Measurements from ENCODE around the gene SLC25A11.
"Not testable (repeated sequence)": the region's sequence is repeated elsewhere in the genome, so short reads cannot be mapped to it uniquely, and the experiment has no call there.

Gene SLC25A11

DNA sequence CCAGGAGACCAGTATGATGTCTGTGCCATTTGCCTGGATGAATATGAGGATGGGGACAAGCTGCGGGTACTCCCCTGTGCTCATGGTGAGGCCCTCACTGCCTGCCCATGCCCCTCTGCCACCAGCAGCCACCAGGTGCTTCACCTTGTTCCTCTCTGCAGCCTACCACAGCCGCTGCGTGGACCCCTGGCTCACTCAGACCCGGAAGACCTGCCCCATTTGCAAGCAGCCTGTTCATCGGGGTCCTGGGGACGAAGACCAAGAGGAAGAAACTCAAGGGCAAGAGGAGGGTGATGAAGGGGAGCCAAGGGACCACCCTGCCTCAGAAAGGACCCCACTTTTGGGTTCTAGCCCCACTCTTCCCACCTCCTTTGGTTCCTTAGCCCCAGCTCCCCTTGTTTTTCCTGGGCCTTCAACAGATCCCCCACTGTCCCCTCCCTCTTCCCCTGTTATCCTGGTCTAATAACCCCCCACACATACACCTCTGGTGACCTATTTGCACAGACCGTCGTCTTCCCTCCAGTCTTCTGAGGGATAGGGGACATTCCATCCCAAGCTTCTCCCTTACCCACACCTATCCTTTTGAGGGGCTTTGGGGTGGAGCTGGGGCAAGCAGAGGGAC is 4.8 kb upstream of the SLC25A11 start:
- peak; percentile 43 for DNase-seq

DNA sequence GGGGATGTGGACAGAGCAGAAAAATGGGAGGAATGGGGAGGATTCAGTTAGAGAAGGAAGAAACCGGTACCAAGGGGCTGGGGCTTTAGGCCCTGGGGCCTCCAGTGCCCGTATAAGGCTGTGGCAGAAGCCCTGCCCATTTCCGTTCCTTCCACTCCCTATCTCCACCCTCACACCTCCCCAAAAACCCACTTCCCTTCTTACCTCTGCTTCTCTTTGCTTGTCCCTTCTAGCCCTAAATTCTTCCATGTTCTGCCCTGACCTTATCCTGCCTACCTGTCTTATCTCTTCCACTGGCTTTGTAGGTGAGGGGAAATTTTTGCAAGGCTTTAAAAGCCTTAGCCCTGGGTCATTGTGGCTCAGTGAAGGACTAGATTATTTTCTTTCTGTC is 4.3 kb upstream of the SLC25A11 start:
- peak; percentile 85 for DNase-seq

GRCh38 chr17:4942760-4943508 is 3.1 kb upstream of the SLC25A11 start:
- no peak for DNase-seq

DNA sequence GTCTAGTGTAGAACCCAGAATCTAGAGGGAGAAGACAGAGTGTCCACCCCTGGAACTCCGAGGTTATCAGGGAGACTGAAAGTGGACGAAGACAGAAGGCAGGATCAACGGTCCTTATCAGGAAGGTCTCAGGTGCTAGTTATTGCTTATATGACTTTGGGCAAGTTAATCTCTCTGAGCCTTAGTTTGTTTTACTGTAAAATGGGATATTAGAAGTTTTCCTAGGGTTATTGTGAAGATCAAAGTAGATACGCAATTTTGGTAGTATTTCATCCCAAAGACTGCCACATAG is 1.4 kb upstream of the SLC25A11 start:
- no peak for DNase-seq

- DNase-seq, result peak; percentile 62
These were observed 891 bp upstream of the SLC25A11 start for GRCh38 chr17:4940555-4941318.

DNA sequence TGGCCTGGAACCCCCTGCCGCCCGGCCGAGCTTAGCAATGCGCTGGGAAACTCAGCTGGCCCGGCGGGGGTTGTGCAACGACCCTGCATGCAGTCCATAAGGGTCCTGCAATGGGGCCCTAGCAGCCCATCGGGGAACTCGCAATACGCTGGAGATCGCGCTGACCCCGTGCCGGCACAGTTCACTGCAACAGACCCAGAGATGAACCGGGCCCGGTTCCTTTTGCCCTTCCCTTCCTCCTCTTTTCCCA is 375 bp downstream of the SLC25A11 start:
- no peak for DNase-seq

DNA sequence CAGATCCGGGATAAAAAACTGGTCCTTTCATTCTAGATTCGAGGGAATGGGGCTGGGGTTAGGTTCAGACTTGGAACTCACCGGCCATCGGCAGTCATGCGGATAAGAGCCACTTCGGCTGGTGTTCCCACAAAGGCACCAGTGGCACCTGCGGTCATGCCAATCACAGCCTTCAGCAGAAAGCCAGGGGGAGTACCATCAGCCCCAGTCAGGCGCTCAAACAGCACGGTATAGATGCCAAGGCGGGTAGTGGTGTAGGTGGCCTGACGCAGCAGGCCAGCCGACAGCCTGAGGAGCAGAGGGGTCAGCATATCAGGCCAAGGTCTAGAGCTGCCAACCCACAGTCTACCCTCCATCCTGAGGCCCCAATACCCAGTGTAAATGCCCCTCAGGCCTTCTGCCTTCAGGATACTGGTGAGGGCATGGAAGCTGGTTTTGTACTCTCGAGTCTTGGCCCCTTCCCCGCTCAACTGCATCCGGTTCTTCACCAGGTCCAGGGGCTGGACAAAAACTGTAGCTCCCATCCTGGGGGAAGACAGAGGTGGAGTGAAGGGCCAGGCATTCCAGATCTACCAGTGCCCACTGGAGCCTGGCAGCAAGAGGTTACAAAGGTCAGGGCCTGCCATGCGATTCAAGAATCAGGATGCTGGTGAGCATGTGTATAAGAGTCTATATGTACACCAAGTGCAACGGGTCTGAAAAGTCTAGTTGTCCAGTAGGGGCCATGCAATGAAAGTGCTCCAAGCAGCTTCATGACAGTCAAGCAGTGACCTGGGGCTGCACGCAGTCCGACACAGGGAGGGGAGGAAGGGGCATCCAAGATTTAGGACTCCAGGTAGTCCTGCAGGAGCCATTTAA is 929 bp downstream of the SLC25A11 start:
- DNase-seq, result no peak

DNA sequence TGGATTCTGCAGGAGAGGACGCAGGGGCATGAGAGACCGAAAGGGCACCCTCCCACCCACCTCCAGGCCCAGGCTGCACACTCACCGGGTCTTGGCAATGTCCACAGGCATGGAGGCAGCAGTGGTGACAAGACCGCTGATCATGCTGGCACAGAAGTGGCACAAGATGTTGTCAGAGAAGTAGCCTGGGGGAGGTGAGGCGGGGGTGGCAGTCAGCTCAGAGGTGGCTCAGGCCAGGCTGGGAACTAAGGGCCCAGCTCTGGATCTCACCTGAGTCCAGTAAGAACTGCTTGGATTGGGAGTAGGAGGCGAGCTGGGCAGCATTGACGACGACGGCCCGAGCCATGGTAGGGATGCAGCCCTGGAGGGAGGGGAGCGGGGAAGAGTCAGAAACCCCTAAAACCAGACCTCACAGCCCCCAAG is 1.8 kb downstream of the SLC25A11 start:
- DNase-seq, result no peak

DNA sequence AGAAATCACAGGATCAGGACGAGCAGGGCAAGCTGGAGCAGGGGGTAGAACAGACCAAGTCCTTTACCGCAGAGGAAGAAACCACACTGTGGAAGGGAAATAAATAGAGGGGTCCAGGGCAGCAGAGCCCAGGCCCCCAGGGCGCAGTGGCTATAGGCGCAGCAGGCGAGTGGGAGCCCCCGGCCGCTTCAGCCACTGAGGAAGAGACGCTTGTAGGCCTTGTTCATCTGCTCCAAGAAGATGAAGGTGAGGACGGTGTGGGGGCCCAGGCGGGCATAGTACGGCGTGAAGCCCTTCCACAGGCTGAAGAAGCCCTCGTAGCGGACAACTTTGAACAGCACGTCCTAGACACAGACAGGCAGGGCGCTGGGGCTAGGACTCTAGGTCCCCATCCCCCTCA is 2.3 kb downstream of the SLC25A11 start:
- DNase-seq, result no peak

GRCh38 chr17:4936436-4936835 is 3.4 kb downstream of the SLC25A11 start:
- no peak for DNase-seq

- DNase-seq, result no peak
These were observed 4.2 kb downstream of the SLC25A11 start for GRCh38 chr17:4935650-4936049.

GRCh38 chr17:4934173-4934979 is 5.5 kb downstream of the SLC25A11 start:
- DNase-seq, result peak; percentile 25

DNA sequence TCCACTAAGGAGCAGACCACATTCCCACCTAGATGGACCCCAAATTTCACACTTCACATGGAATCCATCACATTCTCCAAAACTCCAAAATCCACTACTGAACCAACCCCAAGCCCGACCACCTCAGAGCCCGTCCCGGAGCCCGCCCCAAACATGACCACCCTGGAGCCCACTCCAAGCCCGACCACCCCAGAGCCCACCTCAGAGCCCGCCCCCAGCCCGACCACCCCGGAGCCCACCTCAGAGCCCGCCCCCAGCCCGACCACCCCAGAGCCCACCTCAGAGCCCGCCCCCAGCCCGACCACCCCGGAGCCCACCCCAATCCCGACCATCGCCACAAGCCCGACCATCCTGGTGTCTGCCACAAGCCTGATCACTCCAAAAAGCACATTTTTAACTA is 6.2 kb downstream of the SLC25A11 start:
- no peak for DNase-seq

DNA sequence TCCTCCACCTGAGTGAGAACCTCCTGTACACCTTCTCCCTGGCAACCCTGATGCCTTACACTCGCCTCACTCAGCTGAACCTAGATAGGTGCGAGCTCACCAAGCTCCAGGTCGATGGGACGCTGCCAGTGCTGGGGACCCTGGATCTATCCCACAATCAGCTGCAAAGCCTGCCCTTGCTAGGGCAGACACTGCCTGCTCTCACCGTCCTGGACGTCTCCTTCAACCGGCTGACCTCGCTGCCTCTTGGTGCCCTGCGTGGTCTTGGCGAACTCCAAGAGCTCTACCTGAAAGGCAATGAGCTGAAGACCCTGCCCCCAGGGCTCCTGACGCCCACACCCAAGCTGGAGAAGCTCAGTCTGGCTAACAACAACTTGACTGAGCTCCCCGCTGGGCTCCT is 7.1 kb downstream of the SLC25A11 start:
- no peak for DNase-seq

DNA sequence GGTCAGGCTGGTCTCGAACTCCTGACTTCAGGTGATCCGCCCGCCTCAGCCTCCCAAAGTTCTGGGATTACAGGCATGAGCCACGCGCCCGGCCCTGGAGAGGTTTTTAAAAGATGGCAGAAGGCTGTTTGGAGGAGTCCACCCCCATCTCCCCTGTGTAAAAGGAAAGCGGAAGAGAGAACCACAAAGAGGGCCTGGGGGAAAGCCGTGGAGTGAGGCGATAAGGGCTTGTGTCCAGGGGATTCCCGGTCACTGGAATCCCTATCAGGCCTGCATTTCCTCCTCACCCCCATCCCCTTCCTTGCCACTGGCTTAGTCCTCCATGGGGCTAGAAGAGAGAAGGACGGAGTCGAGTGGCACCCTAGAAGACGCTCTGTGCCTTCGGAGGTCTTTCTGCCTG is 7.9 kb downstream of the SLC25A11 start, which contains the start of gene GP1BA:
GP1BA (plus strand) TSS at position 315 of the 400 bp plus-strand sequence. CDS start 328 bp downstream, outside the sequence.
- no peak for DNase-seq

GRCh38 chr17:4928881-4929280 is 11.0 kb downstream of the SLC25A11 start:
- no peak for DNase-seq

DNA sequence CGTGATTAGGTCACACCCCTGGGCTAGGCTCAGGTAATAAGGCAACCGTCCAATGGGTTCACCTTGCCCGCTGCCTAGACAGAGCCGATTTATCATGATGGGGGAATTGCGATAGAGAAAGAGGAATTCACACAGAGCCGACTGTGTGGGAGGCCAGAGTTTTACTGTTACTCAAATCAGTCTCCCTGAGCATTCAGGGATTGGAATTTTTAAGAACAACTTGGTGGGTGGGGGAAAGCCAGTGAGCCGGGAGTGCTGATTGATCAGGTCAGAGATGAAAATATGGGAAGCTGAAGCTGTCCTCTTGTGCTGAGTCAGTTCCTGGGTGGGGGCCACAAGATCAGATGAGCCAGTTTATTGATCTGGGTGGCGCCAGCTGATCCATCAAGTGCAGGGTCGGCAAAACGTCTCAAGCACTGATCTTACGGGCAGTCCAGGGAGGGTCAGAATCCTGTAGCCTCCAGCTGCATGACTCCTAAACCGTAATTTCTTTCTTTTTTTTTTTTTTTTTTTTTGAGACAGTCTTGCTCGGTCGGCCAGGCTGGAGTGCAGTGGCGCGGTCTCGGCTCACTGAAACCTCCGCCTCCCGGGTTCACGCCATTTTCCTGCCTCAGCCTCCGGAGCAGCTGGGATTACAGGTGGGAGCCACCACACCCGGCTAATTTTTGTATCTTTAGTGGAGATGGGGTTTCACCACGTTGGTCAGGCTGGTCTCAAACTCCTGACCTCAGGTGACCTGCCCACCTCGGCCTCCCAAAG is 13.1 kb downstream of the SLC25A11 start:
- DNase-seq, result not testable (repeated sequence)

GRCh38 chr17:4921320-4921719 is 18.5 kb downstream of the SLC25A11 start:
- DNase-seq, result no peak

- no peak for DNase-seq
These were observed 19.3 kb downstream of the SLC25A11 start for GRCh38 chr17:4920351-4921048.

GRCh38 chr17:4919511-4920047 is 20.3 kb downstream of the SLC25A11 start:
- no peak for DNase-seq

GRCh38 chr17:4914551-4914950 is 25.3 kb downstream of the SLC25A11 start:
- not testable (repeated sequence) for DNase-seq

Data from activated CD4-positive, alpha-beta T cell treated with anti-CD3 and anti-CD28 coated beads, Interleukin-2, amount 50 U/mL, for 16 hours (primary cell).